GM18907 (cell line): ENCODE data around the gene TBX4.
"Not testable (repeated sequence)": the region's sequence is repeated elsewhere in the genome, so short reads cannot be mapped to it uniquely, and the experiment has no call there.

Source experiments
- ATAC-seq: cut with Tn5 transposase; IDR thresholded peaks from one replicate; pipeline ENCODE4 v1.9.1; 2021; ENCODE audit warnings: mild to moderate bottlenecking, moderate library complexity; ENCODE audit not compliant: unreplicated experiment

TBX4 gene

DNA sequence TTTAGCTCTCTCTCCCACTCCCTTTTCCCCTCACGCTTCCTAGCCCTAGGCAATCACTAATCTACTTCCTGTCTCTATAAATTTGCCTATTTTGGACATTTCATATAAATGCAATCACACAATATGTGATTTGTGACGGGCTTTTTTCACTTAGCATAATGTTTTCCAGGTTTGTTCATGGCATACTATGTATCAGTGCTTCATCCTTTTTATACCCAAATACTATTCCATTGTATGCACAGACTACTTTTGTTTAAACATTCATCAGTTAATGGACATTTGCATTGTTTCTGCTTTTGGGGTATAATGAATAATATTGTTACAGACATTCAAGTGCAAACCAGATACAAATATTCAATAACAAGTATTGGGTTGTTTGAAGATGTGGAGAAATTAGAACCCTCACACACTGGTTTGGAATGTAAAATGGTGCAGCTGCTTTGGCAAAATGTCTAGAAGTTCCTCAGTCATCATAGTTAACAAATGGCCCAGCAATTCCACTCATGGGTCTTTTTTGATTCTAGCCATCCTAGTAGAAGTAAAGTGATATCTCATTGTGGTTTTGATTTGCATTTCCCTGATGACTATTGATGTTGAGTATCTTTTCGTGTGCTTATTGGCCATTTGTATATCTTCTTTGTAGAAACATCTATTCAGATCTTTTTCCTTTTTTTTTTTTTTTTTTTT, 67.7 kb downstream of the TBX4 start:
- ATAC-seq: no peak

- ATAC-seq: no peak
These were observed 68.7 kb downstream of the TBX4 start for GRCh38 chr17:61520897-61521296.

DNA sequence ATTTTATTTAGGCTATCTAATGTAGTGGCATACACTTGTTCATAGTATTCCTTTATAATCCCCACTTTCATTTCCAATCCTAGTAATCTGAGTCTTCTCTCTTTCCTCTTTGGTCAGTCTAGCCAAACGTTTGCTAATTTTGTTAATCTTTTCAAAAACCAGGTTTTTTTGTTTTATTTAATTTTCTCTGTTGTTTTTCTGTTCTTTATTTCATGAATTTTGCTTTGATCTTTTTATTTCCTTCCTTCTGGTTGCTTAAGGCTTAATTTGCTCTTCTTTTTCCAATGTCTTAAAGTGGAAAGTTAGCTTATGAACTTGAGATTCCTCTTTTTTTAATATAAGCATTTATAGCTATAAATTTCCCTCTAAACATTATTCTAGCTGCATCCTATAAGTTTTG, 69.9 kb downstream of the TBX4 start:
- ATAC-seq: no peak

DNA sequence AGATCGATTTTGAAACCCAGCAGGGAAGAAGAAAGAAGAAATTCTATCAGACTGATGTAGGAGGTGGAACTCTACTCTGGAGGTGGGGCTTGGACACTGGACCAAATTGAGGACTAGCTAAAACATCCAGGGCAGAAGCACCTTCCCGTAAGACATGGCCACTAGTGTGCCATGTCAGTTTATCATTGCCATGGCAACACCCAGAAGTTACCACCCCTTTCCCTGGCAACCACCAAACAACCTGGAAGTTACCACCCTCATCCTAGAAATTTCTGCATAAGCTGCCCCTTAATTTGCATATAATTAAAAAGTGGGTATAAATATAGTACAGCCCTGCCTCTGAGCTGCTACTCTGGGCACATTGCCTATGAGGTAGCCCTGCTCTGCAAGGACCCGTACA, 72.1 kb downstream of the TBX4 start:
- ATAC-seq: no peak

- not testable (repeated sequence) for ATAC-seq
These were observed 75.2 kb downstream of the TBX4 start for GRCh38 chr17:61527441-61527840.

GRCh38 chr17:61528171-61528570, 75.9 kb downstream of the TBX4 start:
- no peak for ATAC-seq

- no peak for ATAC-seq
These were observed 79.0 kb downstream of the TBX4 start for GRCh38 chr17:61531223-61531622.

- ATAC-seq: no peak
These were observed 80.6 kb downstream of the TBX4 start for GRCh38 chr17:61532826-61533225.

DNA sequence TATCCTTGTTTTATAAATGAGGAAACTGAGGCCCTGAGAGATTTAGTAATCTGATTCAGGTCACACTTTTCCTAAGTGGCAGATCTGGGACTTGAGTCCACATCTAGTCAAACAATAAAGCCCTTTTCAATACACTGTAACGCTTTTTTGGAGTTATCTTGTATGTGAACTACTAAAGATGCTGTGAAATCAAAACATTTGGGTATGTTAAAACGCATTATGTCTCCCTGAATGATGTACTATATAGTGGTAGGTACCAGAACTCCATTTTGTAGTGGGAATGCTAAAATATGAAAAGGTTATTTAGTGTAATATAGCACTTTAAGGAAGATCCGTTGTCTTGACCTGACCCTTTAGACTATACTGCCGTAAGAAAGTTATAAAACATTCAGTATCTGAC, 81.6 kb downstream of the TBX4 start:
- ATAC-seq: no peak

- no peak for ATAC-seq
These were observed 82.2 kb downstream of the TBX4 start for GRCh38 chr17:61534414-61534813.
